Caki2 (cell line): ENCODE results near the gene PSMC5. TPM values are rescaled to one million over a fixed set of nuclear protein-coding genes. Genes with fewer than 3 reads are reported as not detected.
"Not testable (repeated sequence)": the region's sequence is repeated elsewhere in the genome, so short reads cannot be mapped to it uniquely, and the experiment has no call there.

Experiments used
- DNase-seq: peaks from one replicate; pipeline ENCODE4 v3.0.0-alpha.2; 2015; ENCODE audit warnings: low read depth
- in situ Hi-C: cut with HindIII; loops from 2 replicates; pipeline ENCODE4 v1.10.0; 2016; ENCODE audit warnings: low sequenced_read_pairs, low pct_unique_long_range_greater_than_20kb, mixed read lengths
- total RNA-seq: library from RNA; depleted of rRNA; stranded (reverse); fragments of >200 nt; shearing (Covaris generic); gene quantifications from 2 replicates; pipeline ENCODE4 v1.2.3, GENCODE V29; 2014; ENCODE audit warnings: low replicate concordance

Gene PSMC5
- total RNA-seq, 1 experiment from 2014 or later, result 108 TPM

DNA sequence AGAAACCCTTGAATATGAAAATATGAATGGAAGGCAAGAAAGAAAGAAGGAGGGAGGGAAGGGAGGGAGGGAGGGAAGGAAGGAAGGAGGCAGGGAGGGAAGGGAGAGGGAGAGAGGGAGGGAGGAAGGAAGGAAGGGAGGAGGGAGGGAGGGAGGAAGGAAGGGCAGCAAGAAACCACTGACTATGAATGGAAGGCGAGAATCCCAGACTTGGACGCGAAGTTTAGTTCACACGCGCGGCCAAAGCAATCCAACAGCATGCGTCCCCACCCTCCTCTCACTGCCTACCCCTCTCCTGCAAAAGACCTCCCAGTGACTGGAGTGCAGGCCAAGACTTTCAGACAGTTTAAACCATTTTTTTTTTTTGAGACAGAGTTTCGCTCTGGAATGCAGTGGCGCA, 23.2 kb downstream of the PSMC5 start:
- no peak for DNase-seq
- in situ Hi-C loops, result no loop called here

DNA sequence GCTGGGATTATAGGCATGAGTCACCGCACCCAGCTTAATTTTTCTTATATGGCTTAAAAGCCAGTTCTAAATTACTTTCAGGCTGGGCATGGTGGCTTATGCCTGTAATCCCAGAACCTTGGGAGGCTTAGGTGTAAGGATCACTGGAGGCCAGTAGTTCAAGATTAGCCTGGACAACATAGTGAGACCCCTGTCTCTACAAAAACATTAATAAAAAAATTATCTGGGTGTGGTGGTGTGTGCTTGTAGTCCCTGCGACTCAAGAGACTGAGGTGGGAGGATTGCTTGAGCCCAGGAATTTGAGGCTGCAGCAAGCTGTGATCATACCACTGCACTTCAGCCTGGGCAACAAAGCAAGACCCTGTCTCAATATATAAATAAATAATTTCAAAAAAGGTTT, 26.0 kb downstream of the PSMC5 start:
- DNase-seq, result no peak
- in situ Hi-C loops, result no loop called here

GRCh38 chr17:63854709-63855108, 27.5 kb downstream of the PSMC5 start:
- in situ Hi-C loops, result no loop called here
- DNase-seq, result no peak

- in situ Hi-C loops, result no loop called here
- no peak for DNase-seq
Observed at GRCh38 chr17:63855185-63855584, 28.0 kb downstream of the PSMC5 start.

- in situ Hi-C loops, DNase-seq: not testable (repeated sequence)
Observed at GRCh38 chr17:63856425-63856824, 29.2 kb downstream of the PSMC5 start.

- DNase-seq, result no peak
- in situ Hi-C loops, result no loop called here
Observed at GRCh38 chr17:63859257-63859656, 32.0 kb downstream of the PSMC5 start.

DNA sequence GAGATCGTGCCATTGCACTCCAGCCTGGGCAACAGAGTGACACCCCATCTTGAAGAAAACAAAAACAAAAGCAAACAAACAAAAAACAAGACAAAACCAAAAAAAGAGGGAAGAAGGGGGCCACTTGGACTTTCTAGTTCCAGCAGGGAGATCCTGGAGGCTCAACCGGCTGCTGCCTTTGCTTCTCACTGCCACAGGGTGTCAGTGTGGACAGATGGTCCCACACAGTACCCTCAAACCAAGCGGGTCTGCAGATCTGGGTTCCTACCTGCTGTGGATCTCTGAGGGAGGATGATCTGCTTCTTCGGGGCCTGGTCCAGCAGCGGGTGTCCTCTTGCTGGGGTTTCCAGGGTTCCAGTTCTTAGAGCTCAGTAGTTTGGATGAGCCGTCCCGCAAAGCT, 39.4 kb downstream of the PSMC5 start:
- DNase-seq, in situ Hi-C loops: not testable (repeated sequence)

GRCh38 chr17:63869491-63870291, 42.5 kb downstream of the PSMC5 start:
- in situ Hi-C loops, DNase-seq: not testable (repeated sequence)

DNA sequence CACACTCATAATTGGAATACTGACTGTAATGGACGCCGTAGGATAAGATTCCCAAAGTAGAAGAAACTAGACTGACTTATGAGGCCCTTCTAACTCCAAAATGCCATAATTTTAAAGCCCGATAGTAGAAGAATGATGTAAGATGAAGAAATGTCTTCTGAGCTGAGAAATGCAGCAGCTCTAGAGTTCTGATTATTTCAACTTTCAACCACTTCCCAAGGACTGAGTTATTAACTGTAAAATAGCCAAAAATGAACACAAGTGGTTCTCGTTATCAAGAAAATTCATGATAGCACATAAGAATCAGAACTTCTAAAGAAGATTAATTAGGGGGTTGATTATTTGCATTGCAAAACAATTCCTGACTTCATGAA, 43.0 kb downstream of the PSMC5 start:
- DNase-seq, in situ Hi-C loops: not testable (repeated sequence)

DNA sequence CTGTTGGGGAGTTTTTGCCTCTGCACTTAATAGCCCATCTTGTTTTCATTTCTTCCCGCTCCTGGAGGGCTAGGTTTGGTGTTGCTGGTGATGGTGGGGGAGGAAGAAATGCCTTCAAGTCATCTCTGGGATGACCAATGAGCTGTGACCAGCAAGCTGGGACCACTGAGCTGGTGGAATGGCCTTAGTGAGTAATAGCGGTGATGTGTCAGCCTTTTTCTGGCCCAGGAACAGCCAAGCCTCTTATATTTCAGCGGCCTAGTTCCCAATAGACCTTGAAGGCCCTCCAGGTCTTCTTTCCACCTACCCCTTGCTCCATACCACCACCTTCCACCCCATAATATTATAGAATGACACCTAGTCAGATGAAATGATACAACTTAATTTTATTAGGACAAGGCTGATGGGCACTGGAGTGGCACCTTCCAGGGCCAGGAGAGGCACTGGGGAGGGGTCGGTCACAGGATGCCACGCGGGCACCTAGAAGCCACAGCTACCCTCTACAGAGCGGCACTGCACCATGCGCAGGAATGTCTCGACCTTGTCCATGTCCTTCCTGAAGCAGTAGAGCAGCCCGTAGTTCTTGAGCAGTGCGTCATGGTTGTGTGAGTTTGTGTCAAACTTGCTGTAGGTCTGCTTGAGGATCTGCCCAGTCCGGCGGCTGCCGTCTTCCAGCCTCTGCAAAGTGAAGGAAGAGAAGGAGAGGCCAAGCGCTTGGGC, 44.6 kb downstream of the PSMC5 start:
- in situ Hi-C loops, result not testable (repeated sequence)
- peak; percentile 8 for DNase-seq

DNA sequence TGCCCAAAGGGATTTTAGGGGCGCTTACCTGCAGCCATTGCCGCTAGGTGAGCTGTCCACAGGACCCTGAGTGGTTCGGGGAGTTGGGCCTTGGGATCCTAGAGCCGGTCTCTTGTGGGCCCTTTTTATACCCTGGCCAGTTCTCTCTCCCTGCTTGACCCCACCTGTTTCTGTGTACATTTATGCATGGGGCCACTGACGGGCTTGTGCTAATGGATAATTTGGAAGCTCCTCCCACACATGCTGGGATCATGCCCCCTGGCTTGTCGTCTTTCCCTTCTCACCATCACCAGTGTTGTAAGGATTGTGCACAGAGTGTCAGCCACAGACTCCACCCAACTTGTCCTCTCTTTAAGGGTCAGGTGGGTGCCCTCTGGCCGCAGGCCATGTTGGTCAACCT, 46.3 kb downstream of the PSMC5 start, which contains the start of gene CSH2:
Gene CSH2, minus strand, starts transcription at position 101 of the 400 bp plus-strand sequence. Its CDS starts 63 bp downstream, at position 38.
- DNase-seq, in situ Hi-C loops: not testable (repeated sequence)

GRCh38 chr17:63874061-63874626, 46.9 kb downstream of the PSMC5 start:
- in situ Hi-C loops, DNase-seq: not testable (repeated sequence)

DNA sequence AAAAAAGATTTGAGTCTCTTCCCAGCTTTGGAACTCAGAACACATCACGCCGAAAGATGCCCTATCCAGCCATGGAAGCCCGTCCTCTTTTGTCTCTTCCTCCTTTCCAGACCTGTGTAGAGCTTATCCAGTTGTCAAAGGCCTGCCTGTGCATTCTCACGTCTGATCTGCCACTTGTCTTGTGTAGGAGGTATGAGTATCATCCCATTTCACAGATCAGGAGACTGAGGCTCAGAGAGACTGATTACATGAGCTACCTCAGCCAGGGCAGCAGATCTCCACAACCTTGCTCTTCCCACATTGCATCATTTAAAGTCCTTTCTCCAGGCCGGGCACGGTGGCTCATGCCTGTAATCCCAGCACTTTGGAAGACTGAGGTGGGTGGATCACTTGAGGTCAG, 47.5 kb downstream of the PSMC5 start:
- DNase-seq, in situ Hi-C loops: not testable (repeated sequence)

DNA sequence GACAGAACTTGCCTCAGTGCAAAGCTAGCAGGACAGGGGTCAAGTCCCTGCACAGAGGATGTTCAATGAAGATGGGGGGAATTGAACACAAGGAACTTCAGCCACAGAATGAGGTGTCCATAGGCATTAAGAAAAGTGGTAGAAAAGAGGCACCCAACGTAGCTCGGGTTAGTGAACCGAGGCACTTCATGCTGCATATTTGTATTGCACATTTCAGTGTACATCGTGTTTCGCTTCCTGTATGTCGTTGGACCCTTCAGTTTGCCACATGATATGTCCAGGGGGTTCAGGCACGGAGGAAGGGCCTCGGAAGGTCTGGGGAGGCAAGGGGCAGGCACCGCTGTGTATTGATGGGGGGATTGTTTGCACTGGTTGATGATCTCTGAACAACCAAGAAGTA, 51.2 kb downstream of the PSMC5 start:
- in situ Hi-C loops, DNase-seq: not testable (repeated sequence)

- in situ Hi-C loops, result no loop called here
Observed at GRCh38 chr17:63880706-63881105, 53.5 kb downstream of the PSMC5 start.

DNA sequence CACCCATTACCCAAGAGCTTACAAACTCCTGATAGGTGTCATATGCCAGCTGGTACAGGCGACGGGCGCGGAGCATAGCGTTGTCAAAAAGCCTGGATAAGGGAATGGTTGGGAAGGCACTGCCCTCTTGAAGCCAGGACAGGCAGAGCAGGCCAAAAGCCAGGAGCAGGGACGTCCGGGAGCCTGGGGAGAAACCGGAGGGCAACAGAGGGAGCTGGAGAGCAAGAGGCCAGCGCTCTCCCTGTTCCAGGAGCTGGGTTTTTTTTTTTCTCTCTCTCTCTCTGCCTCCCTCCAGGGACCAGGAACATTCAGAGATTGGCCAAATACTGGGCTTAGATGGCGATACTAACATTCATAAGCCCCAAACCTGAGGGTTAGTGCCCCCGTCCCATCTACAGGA, 54.1 kb downstream of the PSMC5 start:
- DNase-seq, in situ Hi-C loops: not testable (repeated sequence)

More at GRCh38 chr17:63880706-63881105, 53.5 kb downstream of the PSMC5 start:
- DNase-seq, result no peak
